HG03442 (cell line): Measurements from ENCODE around the gene SNX8.
"Not testable (repeated sequence)": the region's sequence is repeated elsewhere in the genome, so short reads cannot be mapped to it uniquely, and the experiment has no call there.

ENCODE experiments used
- ATAC-seq: cut with Tn5 transposase; IDR thresholded peaks from one replicate; pipeline ENCODE4 v1.9.1; 2021; ENCODE audit warnings: mild to moderate bottlenecking, moderate library complexity; ENCODE audit not compliant: unreplicated experiment

Gene SNX8

GRCh38 chr7:2295936-2296620, 18.2 kb downstream of the SNX8 start:
- no peak for ATAC-seq

- no peak for ATAC-seq
These were observed 23.4 kb downstream of the SNX8 start for GRCh38 chr7:2290877-2291276.

- no peak for ATAC-seq
These were observed 24.6 kb downstream of the SNX8 start for GRCh38 chr7:2289621-2290020.

GRCh38 chr7:2289111-2289586, 25.1 kb downstream of the SNX8 start:
- ATAC-seq: no peak

- ATAC-seq: no peak
These were observed 25.7 kb downstream of the SNX8 start for GRCh38 chr7:2288503-2288902.

GRCh38 chr7:2287745-2288144, 26.5 kb downstream of the SNX8 start:
- ATAC-seq: no peak

- ATAC-seq: no peak
These were observed 31.2 kb downstream of the SNX8 start for GRCh38 chr7:2283074-2283473.

GRCh38 chr7:2282185-2282751, 32.0 kb downstream of the SNX8 start:
- ATAC-seq: no peak

GRCh38 chr7:2281541-2281940, 32.7 kb downstream of the SNX8 start:
- no peak for ATAC-seq

GRCh38 chr7:2280424-2280823, 33.8 kb downstream of the SNX8 start:
- no peak for ATAC-seq

GRCh38 chr7:2279896-2280295, 34.3 kb downstream of the SNX8 start:
- no peak for ATAC-seq

- ATAC-seq: no peak
These were observed 36.2 kb downstream of the SNX8 start for GRCh38 chr7:2278026-2278425.

GRCh38 chr7:2276107-2276506, 38.1 kb downstream of the SNX8 start:
- ATAC-seq: no peak

- ATAC-seq: no peak
These were observed 39.1 kb downstream of the SNX8 start for GRCh38 chr7:2275101-2275500.

GRCh38 chr7:2274666-2275065, 39.6 kb downstream of the SNX8 start:
- no peak for ATAC-seq

GRCh38 chr7:2273866-2274265, 40.4 kb downstream of the SNX8 start:
- no peak for ATAC-seq

- ATAC-seq: no peak
These were observed 42.2 kb downstream of the SNX8 start for GRCh38 chr7:2272031-2272430.

GRCh38 chr7:2271273-2272026, 42.8 kb downstream of the SNX8 start:
- no peak for ATAC-seq

GRCh38 chr7:2270495-2270894, 43.7 kb downstream of the SNX8 start:
- no peak for ATAC-seq

GRCh38 chr7:2269991-2270460, 44.2 kb downstream of the SNX8 start:
- ATAC-seq: no peak

- not testable (repeated sequence) for ATAC-seq
These were observed 44.9 kb downstream of the SNX8 start for GRCh38 chr7:2269089-2269990.
